ENCODE results near the gene CPSF6.

CPSF6 gene

GRCh38 chr12:69240631-69240995 lies 1.2 kb downstream of the CPSF6 start:
- Histone ChIP-seq H3K27me3 (replicated peaks; ENCODE audit: control insufficient read depth, insufficient read depth, low read length) (no peaks in the 10 kb centered on the region), H3K4me3 (replicated peaks; ENCODE audit: low read depth, low read length) (peak overlapping the region; percentile 88), H3K36me3 (ENCODE audit: control insufficient read depth, insufficient read depth, low read length) (no peaks in the 10 kb centered on the region)
- no peak for TF ChIP-seq CTCF (IDR thresholded peaks at IDR 0.05; ENCODE audit: insufficient read depth, low read length, poor library complexity, severe bottlenecking)
- no peak for DNase-seq (ENCODE audit: extremely low read depth, insufficient read length)

- H3K4me3 ChIP-seq (replicated peaks; ENCODE audit: low read depth, low read length), result peak overlapping the region; percentile 88
- no peaks in the 10 kb centered on the region for H3K36me3 ChIP-seq (ENCODE audit: control insufficient read depth, insufficient read depth, low read length)
- no peak for TF ChIP-seq CTCF (IDR thresholded peaks at IDR 0.05; ENCODE audit: insufficient read depth, low read length, poor library complexity, severe bottlenecking)
- no peaks in the 10 kb centered on the region for H3K27me3 ChIP-seq (replicated peaks; ENCODE audit: control insufficient read depth, insufficient read depth, low read length)
- no peak for DNase-seq (ENCODE audit: extremely low read depth, insufficient read length)
These were observed 2.2 kb downstream of the CPSF6 start for GRCh38 chr12:69241438-69242092.

GRCh38 chr12:69243099-69244084 lies 4.0 kb downstream of the CPSF6 start:
- Histone ChIP-seq H3K27me3 (replicated peaks; ENCODE audit: control insufficient read depth, insufficient read depth, low read length) (no peaks in the 10 kb centered on the region), H3K4me3 (replicated peaks; ENCODE audit: low read depth, low read length) (no peak overlapping the region), H3K36me3 (ENCODE audit: control insufficient read depth, insufficient read depth, low read length) (no peaks in the 10 kb centered on the region)
- TF ChIP-seq CTCF (IDR thresholded peaks at IDR 0.05; ENCODE audit: insufficient read depth, low read length, poor library complexity, severe bottlenecking), result no peak
- peak; percentile 27 for DNase-seq (ENCODE audit: extremely low read depth, insufficient read length)

GRCh38 chr12:69247268-69248018 lies 8.1 kb downstream of the CPSF6 start:
- Histone ChIP-seq H3K36me3 (ENCODE audit: control insufficient read depth, insufficient read depth, low read length) (no peaks in the 10 kb centered on the region), H3K27me3 (replicated peaks; ENCODE audit: control insufficient read depth, insufficient read depth, low read length) (no peaks in the 10 kb centered on the region), H3K4me3 (replicated peaks; ENCODE audit: low read depth, low read length) (no peak overlapping the region)
- no peak for DNase-seq (ENCODE audit: extremely low read depth, insufficient read length)
- TF ChIP-seq CTCF (IDR thresholded peaks at IDR 0.05; ENCODE audit: insufficient read depth, low read length, poor library complexity, severe bottlenecking), result no peak

GRCh38 chr12:69252033-69252432 lies 12.7 kb downstream of the CPSF6 start:
- Histone ChIP-seq H3K36me3 (ENCODE audit: control insufficient read depth, insufficient read depth, low read length) (peaks cover 2% of the 10 kb centered on the region), H3K27me3 (replicated peaks; ENCODE audit: control insufficient read depth, insufficient read depth, low read length) (no peaks in the 10 kb centered on the region), H3K4me3 (replicated peaks; ENCODE audit: low read depth, low read length) (no peak overlapping the region)
- DNase-seq (ENCODE audit: extremely low read depth, insufficient read length), result no peak
- no peak for TF ChIP-seq CTCF (IDR thresholded peaks at IDR 0.05; ENCODE audit: insufficient read depth, low read length, poor library complexity, severe bottlenecking)

All from GM06990 (cell line).